HEK293T (cell line): ENCODE measurements around the gene CCDC187.

Experiments used
- ARNT ChIP-seq: fragments of 450-650 bp; IDR thresholded peaks from 2 replicates; pipeline ENCODE4 v1.6.1; 2017; ENCODE audit warnings: mild to moderate bottlenecking
- BHLHE40 ChIP-seq: fragments of 450-650 bp; IDR thresholded peaks from 2 replicates; pipeline ENCODE4 v1.6.1; 2016; ENCODE audit warnings: mild to moderate bottlenecking, moderate library complexity, borderline replicate concordance
- FOXM1 ChIP-seq: fragments of 450-650 bp; IDR thresholded peaks from 2 replicates; pipeline ENCODE4 v1.6.1; 2017; ENCODE audit warnings: mild to moderate bottlenecking, borderline replicate concordance
- HDGF ChIP-seq: fragments of 450-650 bp; IDR thresholded peaks from 2 replicates; pipeline ENCODE4 v1.6.1; 2017; ENCODE audit warnings: antibody characterized with exemption, borderline replicate concordance
- L3MBTL2 ChIP-seq: fragments of 450-650 bp; conservative IDR thresholded peaks from 2 replicates; pipeline ENCODE4 v1.6.1; 2016; ENCODE audit warnings: mild to moderate bottlenecking
- NFRKB ChIP-seq: fragments of 450-650 bp; IDR thresholded peaks from 2 replicates; pipeline ENCODE4 v1.6.1; 2016; ENCODE audit warnings: mild to moderate bottlenecking, moderate library complexity
- SP1 ChIP-seq: fragments of 450-650 bp; IDR thresholded peaks from 2 replicates; pipeline ENCODE4 v1.6.1; 2017
- ZNF384 ChIP-seq: fragments of 450-650 bp; IDR thresholded peaks from 2 replicates; pipeline ENCODE4 v1.6.1; 2016

DNA sequence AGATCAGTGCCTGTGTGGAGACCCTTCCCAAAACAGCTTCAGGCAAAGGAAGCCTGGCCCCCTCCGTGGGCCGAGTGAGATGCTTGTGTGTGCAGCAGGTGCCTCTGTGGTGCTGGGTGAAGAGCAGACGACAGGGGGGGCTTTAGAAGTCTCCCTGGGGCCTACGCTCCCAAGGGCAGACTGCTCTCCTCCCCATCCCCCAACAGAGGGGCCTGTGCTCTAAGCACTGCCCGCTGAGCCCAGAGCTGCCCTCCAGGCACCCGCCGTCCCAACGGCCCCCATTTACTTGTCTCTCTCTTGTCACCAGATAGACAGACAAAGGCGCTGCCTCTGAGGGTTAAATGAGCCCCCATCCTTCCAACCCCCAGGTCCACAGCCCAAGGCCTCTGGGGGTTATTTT, 96.3 kb downstream of the CCDC187 start:
- TF ChIP-seq L3MBTL2 = no peak
- TF ChIP-seq FOXM1 = no peak
- TF ChIP-seq BHLHE40 = no peak
- no peak for TF ChIP-seq SP1
- no peak for TF ChIP-seq ARNT
- TF ChIP-seq HDGF = no peak
- TF ChIP-seq NFRKB = no peak
- no peak for TF ChIP-seq ZNF384
